ENCODE results near the gene CILP2. TPM values are rescaled to one million over a fixed set of nuclear protein-coding genes. Genes with fewer than 3 reads are reported as not detected.

CILP2 gene
- total RNA-seq, 1 donor from 2014 or later: 40.9 TPM

- Mint-ChIP-seq H3K36me3 (ENCODE audit: unreplicated experiment) (no peaks in the 10 kb centered on the region), H3K27me3 (ENCODE audit: unreplicated experiment) (peaks cover 15% of the 10 kb centered on the region), H3K4me3 (ENCODE audit: unreplicated experiment) (no peak overlapping the region), H3K27ac (ENCODE audit: unreplicated experiment) (no peak overlapping the region), H3K4me1 (ENCODE audit: low read depth, unreplicated experiment) (no peaks in the 10 kb centered on the region), H3K9me3 (ENCODE audit: unreplicated experiment) (peaks cover 24% of the 10 kb centered on the region)
- TF ChIP-seq CTCF (IDR thresholded peaks at IDR 0.05; ENCODE audit: partially characterized antibody, unreplicated experiment): no peak
- no peak for DNase-seq
These were observed 36.3 kb upstream of the CILP2 start for GRCh38 chr19:19501798-19502197.

GRCh38 chr19:19502281-19502680 lies 35.8 kb upstream of the CILP2 start:
- H3K36me3 Mint-ChIP-seq (ENCODE audit: unreplicated experiment): no peaks in the 10 kb centered on the region
- DNase-seq: no peak
- no peak for TF ChIP-seq CTCF (IDR thresholded peaks at IDR 0.05; ENCODE audit: partially characterized antibody, unreplicated experiment)
- H3K9me3 Mint-ChIP-seq (ENCODE audit: unreplicated experiment): peaks cover 24% of the 10 kb centered on the region
- no peak overlapping the region for H3K27ac Mint-ChIP-seq (ENCODE audit: unreplicated experiment)
- no peaks in the 10 kb centered on the region for H3K4me1 Mint-ChIP-seq (ENCODE audit: low read depth, unreplicated experiment)
- no peak overlapping the region for H3K4me3 Mint-ChIP-seq (ENCODE audit: unreplicated experiment)
- H3K27me3 Mint-ChIP-seq (ENCODE audit: unreplicated experiment): peaks cover 14% of the 10 kb centered on the region

GRCh38 chr19:19502808-19503602 lies 35.1 kb upstream of the CILP2 start:
- Mint-ChIP-seq H3K9me3 (ENCODE audit: unreplicated experiment) (peaks cover 21% of the 10 kb centered on the region), H3K27me3 (ENCODE audit: unreplicated experiment) (peaks cover 13% of the 10 kb centered on the region), H3K36me3 (ENCODE audit: unreplicated experiment) (no peaks in the 10 kb centered on the region), H3K4me1 (ENCODE audit: low read depth, unreplicated experiment) (peaks cover 3% of the 10 kb centered on the region), H3K4me3 (ENCODE audit: unreplicated experiment) (no peak overlapping the region), H3K27ac (ENCODE audit: unreplicated experiment) (no peak overlapping the region)
- DNase-seq: no peak
- no peak for TF ChIP-seq CTCF (IDR thresholded peaks at IDR 0.05; ENCODE audit: partially characterized antibody, unreplicated experiment)

GRCh38 chr19:19504754-19505668 lies 33.1 kb upstream of the CILP2 start:
- no peak overlapping the region for H3K4me3 Mint-ChIP-seq (ENCODE audit: unreplicated experiment)
- no peak for TF ChIP-seq CTCF (IDR thresholded peaks at IDR 0.05; ENCODE audit: partially characterized antibody, unreplicated experiment)
- DNase-seq: no peak
- no peak overlapping the region for H3K27ac Mint-ChIP-seq (ENCODE audit: unreplicated experiment)
- H3K27me3 Mint-ChIP-seq (ENCODE audit: unreplicated experiment): peaks cover 16% of the 10 kb centered on the region
- peaks cover 3% of the 10 kb centered on the region for H3K4me1 Mint-ChIP-seq (ENCODE audit: low read depth, unreplicated experiment)
- peaks cover 20% of the 10 kb centered on the region for H3K9me3 Mint-ChIP-seq (ENCODE audit: unreplicated experiment)
- no peaks in the 10 kb centered on the region for H3K36me3 Mint-ChIP-seq (ENCODE audit: unreplicated experiment)
